Measurements from ENCODE around the gene NHSL1.

DNA sequence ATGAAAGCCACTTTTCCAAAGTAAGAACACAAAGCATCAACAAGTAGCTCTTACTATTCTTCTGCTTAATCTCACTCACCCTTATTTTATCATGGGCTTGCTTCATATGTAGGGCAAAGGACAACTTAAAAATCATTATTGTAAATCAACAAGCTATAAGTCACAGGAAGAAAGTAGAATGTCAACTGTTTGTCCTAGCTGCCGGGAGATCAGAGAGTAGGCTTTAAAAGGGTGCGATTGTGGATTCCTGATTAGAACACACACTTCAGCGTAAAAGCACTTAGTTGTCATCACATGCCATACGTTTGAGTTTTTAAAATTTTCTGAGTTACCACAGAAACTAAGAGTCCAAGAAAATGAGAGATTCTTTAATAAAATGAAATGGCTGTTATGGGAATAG is 44.4 kb upstream of the NHSL1 start:
- TF ChIP-seq CTCF (IDR thresholded peaks at IDR 0.05) (no peak), POLR2A (IDR thresholded peaks at IDR 0.05) (no peak)

Measured in ovary (tissue), 3 donors.